ENCODE data around the gene FOXS1. TPM values are rescaled to one million over a fixed set of nuclear protein-coding genes. Genes with fewer than 3 reads are reported as not detected.

The FOXS1 gene
- total and polyA plus RNA-seq, 8 donors, result 2.5 to 8.2 (median 5.5) TPM

DNA sequence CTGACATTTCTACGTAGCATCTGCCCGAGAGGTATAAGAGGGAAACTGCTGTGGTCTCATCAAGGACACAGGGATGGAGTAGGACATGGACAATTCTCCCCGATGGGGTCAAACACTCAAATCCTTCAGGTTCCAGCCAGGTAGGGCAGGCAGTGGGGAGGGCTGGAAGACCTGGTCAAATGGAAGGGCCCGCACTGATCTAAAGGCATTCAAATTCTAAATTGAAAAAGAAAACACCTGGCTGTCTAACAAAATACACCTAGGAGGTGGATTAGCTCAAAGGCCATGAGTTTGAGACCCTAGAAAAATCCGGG lies 16.7 kb upstream of the FOXS1 start:
- peaks cover 9 to 22% of the 10 kb centered on the region in 2 donors for H3K4me1 ChIP-seq
- H3K27me3 ChIP-seq, result peaks cover 13 to 42% of the 10 kb centered on the region in 2 donors
- no peak for TF ChIP-seq CTCF (IDR thresholded peaks at IDR 0.05)
- no peak overlapping the region for H3K27ac ChIP-seq
- intact Hi-C loops (cut with DNase I), result no loop called here
- no peaks in the 10 kb centered on the region for H3K9me3 ChIP-seq
- ATAC-seq (no peak), DNase-seq (no peak)
- H3K36me3 ChIP-seq, result no peaks in the 10 kb centered on the region
- peak overlapping the region in 1 of 2 donors; percentile 41 for H3K4me3 ChIP-seq

DNA sequence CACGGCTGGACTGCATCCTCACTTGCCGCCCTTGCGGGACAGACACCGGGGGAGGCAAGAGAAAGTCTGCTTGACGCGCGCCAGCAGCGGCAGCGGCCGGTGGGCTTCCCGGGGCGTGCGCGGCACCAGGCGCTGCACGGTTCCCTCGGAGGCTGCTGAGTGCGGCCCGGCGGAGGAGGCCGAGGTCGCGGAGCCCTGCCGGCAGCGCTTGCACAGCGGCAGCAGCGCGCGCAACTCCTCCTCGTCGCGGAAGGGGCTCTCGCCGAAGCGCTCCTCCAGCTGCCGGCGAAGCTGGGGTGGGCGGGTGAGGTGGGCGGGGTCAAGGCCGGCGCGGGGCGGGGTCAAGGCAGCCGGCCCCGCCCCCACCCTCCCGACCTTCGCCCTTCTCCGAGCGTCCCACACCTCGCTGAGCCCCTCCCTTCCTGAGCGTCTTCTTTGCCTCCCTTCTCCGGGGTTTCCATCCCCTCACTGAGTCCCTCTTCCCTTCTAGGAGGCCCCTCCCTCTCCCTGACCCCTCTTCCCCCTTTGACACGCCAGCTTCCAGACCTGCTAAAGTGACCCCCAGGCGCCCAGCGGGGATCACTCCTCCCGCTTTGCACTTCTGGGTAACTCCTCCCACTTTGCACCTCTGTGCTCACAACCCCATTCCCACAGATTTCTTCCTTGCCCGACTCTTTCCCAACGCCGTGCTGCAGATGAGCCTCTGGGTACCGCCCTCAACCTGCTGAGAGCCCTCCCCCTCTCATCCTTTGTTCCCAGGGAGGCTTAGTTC lies 16.2 kb upstream of the FOXS1 start:
- no peak for TF ChIP-seq CTCF (IDR thresholded peaks at IDR 0.05)
- H3K27me3 ChIP-seq, result peaks cover 13 to 42% of the 10 kb centered on the region in 2 donors
- DNase-seq, result peak in 2 of 4 donors; percentile 71 to 88
- intact Hi-C loops (cut with DNase I), result no loop called here
- H3K4me3 ChIP-seq, result peak overlapping the region; percentile 25 to 41
- no peak overlapping the region for H3K27ac ChIP-seq
- H3K4me1 ChIP-seq, result peaks cover 9 to 22% of the 10 kb centered on the region in 2 donors
- H3K36me3 ChIP-seq, result no peaks in the 10 kb centered on the region
- ATAC-seq, result peak; percentile 75
- no peaks in the 10 kb centered on the region for H3K9me3 ChIP-seq

DNA sequence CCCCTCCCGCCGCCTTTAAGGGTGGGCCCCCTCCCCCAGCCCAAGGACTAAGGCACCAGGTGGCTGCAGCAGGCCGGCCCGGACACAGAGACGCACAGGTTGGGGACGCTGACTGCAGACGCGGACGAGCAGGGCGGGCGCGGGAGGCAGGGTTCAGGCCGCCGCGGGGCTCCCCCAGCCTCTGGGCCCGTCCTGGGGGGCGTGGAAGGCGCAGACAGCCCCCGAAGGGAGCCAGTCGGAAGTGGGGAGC lies 15.7 kb upstream of the FOXS1 start:
- peak overlapping the region; percentile 25 to 41 for H3K4me3 ChIP-seq
- no peak for DNase-seq
- peaks cover 9 to 22% of the 10 kb centered on the region in 2 donors for H3K4me1 ChIP-seq
- TF ChIP-seq CTCF (IDR thresholded peaks at IDR 0.05), result no peak
- no peaks in the 10 kb centered on the region for H3K36me3 ChIP-seq
- H3K9me3 ChIP-seq, result no peaks in the 10 kb centered on the region
- peaks cover 13 to 42% of the 10 kb centered on the region in 2 donors for H3K27me3 ChIP-seq
- H3K27ac ChIP-seq, result no peak overlapping the region
- ATAC-seq, result peak; percentile 38
- intact Hi-C loops (cut with DNase I), result no loop called here

DNA sequence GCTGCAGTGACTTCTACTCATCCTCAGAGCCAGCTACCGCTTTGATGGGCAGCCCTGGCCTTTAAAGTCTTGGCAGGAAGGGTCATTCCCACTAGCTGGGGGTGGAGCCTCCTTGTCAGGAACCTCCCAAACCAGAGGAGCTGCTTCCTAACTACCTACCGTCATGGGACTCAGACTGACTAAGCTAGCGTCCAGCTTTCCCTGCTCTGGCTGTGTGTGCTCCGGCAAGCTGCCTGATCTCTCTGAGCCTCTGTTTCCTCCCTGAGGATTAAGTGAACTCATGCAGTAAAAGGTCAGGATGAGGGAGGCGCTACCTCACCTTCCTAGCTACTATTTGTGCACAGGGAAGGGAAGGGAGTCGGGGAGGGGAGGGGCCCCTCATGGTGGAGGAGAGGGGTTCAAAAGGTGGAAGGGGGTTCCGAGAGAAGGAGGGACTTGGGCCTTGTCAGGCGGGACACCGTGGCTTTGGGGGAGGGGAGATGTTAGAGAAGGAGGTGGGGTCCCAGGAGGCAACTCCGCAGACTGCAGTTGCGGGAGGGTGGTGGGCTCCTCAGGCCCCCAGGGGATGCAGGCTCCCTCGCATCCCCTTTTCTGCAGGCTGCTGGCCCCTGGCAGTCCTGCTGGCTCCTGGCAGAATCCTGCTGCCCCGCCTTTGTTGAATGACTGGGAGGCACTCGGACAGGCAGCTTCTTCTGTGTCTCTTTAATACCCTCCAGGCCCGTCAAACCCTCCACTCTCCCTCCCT lies 15.2 kb upstream of the FOXS1 start:
- no peak for DNase-seq
- Histone ChIP-seq H3K4me1 (peaks cover 9 to 22% of the 10 kb centered on the region in 2 donors), H3K4me3 (peak overlapping the region; percentile 25 to 41), H3K36me3 (no peaks in the 10 kb centered on the region), H3K9me3 (no peaks in the 10 kb centered on the region), H3K27me3 (peaks cover 13 to 46% of the 10 kb centered on the region in 2 donors), H3K27ac (no peak overlapping the region)
- intact Hi-C loops (cut with DNase I), result no loop called here
- TF ChIP-seq CTCF (IDR thresholded peaks at IDR 0.05), result no peak
- peak; percentile 69 for ATAC-seq

DNA sequence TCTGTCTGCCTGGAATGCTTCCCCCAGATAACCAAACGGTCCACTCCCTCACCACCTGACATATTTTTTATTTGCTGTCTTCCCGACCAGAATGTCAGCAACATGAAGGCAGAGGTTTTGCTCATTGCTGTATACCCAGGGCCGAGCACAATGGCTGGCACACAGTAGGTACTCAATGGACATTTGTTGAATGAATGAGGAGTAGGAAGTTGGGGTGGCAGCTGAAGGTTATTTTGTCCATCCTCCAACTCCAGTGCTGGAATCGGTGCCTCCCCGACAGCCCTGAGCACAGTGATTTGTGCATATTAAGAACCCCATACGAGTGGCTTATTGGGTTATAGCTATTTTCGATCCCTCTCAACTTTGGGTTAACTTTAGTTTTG lies 14.6 kb upstream of the FOXS1 start:
- H3K27me3 ChIP-seq, result peaks cover 13 to 52% of the 10 kb centered on the region in 2 donors
- intact Hi-C loops (cut with DNase I), result loop anchor here in 1 of 2 donors (10.0 kb wide), 1 partner anchor 235 kb away; no protein-coding TSS in a partner anchor

More for the DNA sequence above, 14.6 kb upstream of the FOXS1 start:
- DNase-seq, result no peak
- no peak for TF ChIP-seq CTCF (IDR thresholded peaks at IDR 0.05)
- no peaks in the 10 kb centered on the region for H3K36me3 ChIP-seq
- H3K4me1 ChIP-seq, result peaks cover 9 to 22% of the 10 kb centered on the region in 2 donors
- H3K27ac ChIP-seq, result no peak overlapping the region
- no peaks in the 10 kb centered on the region for H3K9me3 ChIP-seq
- no peak for ATAC-seq
- H3K4me3 ChIP-seq, result no peak overlapping the region

Data from left lung (tissue), 10 donors.